Stomach (tissue), 4 donors: Measurements from ENCODE around the gene ARHGEF37.

Experiments used
- CTCF ChIP-seq, 7 experiments: fragments of 450-650 bp in 4 of 7; fragments of 200-600 bp in 3 of 7; sonication (generic) in 3 of 7; IDR thresholded peaks; one replicate each; pipeline ENCODE4 v1.5.1; 2016 to 2019; ENCODE audit warnings: antibody characterized with exemption in 7 of 7, control low read depth in 2 of 7, mild to moderate bottlenecking in 1 of 7
- POLR2A ChIP-seq, 4 donors: fragments of 450-650 bp; IDR thresholded peaks; one replicate each; pipeline ENCODE4 v1.6.1; 2016; ENCODE audit warnings: antibody characterized with exemption in 4 of 4, control low read depth in 2 of 4, mild to moderate bottlenecking in 1 of 4, moderate library complexity in 1 of 4

- TF ChIP-seq CTCF (IDR thresholded peaks at IDR 0.05) = no peak
- no peak for TF ChIP-seq POLR2A (IDR thresholded peaks at IDR 0.05)
Observed at GRCh38 chr5:149672701-149673476, 91.6 kb downstream of the ARHGEF37 start.
